DMS79 treated with DMSO at 0.1 percent for 48 hours (cell line): ENCODE measurements around the gene SOX8.

Experiments used
- DNase-seq: peaks from one replicate; lab custom pipeline; 2025; lab: John Stamatoyannopoulos, UW

SOX8 gene

DNA sequence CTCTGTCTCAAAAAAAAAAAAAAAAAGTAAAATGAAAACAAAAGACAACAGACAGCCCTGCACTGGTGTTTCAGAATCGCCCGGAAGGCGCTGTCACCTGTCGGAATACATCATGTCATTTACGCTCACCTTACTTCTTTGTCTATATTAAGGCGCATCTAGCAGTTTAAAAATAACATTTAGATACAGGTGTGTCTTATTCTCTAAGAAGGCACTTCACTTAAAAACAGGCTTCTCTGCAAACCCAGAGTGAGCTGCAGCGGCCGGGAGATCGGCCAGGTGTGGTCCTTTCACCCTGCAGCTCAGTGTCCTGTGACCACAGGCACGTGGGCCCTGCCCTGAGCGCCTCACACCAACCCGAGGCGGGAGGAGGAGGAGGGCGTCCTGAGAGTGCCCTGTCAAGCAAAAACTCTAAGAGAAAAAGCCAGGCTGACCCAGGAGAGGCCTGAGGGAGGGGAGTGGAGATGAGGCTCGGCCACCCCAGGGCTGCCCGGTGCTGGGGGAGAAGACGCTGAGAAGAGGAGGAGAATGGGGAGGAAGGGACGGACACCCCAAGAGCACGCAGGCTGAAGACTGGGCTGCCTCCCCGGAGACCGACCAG lies 7.5 kb upstream of the SOX8 start:
- DNase-seq = peak; percentile 20

DNA sequence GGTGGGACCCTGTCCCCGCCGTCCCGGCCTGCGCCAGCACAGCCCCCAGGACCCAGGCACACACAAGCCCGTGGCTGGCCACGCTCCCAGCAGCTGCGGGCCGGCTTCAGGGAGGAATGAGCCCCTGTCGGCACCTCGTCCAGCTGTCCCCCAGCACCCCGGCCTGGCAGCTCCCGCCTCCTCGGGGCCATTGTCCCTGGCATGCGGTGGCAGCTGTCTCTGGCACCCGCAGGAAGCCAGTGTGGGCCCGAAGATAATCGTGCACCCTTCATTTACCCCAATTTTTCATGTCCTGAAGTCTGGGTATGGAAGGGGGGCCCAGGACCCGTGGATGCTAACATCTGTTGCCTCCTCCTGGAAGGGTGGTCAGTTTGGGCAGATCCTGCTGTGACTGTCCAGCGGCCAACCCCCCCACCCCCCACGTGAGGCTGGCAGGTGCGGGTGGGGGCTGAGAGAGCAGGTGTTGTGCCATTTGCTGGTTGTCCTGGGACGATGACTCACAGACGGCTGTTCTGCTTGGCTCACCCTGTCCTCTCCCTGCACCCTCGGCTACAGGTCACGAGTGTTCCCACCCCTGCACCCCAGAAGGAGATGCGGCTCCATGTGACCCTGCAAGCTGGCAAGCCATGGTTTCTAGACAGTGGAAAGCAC lies 6.8 kb upstream of the SOX8 start:
- DNase-seq = no peak

DNA sequence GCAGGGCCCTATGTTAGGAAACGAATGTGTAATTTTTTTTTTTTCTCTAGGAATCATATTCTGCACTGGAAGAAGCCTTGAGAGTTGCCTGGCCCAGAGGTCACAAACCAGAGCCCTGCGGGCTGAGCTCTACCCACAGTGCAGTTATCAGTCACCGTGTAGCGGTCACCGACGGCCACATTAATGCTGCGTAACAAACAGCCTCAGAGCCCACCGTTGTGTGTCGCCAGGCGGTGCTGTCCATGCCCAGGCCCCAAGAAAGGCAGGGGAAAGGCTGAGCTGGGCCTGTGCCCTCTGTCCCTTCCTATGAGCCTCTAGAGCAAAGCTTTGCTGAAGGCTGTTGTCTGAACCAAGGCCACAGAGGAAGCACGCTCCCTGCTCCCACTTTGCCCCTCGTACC lies 6.3 kb upstream of the SOX8 start:
- DNase-seq = no peak

DNA sequence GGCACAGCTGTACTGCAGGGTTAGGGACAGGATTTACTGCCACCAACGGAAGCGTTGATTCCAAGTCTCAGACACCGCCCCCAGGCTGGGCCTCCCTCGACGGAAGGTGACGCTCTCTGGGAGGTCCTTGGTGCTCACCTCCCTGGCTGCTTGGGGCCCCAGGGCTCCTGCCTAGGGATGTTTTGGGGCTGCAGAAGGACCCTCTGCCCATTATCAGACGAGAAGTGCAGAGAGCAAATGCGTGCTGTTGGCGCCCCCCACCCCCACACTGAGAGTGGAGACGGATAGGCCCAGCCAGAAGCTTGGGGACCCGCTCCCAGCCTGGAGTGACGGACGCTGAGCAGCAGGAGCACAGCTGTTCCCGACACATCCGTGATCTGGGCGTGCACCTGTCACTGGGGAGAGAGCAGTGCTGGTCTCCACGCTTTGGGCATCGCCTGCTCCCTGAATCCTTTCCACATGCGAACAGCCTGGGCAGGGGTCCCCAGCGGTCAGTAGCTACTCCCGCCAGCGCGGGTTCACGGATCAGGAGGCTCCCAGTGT lies 5.1 kb upstream of the SOX8 start:
- DNase-seq = no peak

DNA sequence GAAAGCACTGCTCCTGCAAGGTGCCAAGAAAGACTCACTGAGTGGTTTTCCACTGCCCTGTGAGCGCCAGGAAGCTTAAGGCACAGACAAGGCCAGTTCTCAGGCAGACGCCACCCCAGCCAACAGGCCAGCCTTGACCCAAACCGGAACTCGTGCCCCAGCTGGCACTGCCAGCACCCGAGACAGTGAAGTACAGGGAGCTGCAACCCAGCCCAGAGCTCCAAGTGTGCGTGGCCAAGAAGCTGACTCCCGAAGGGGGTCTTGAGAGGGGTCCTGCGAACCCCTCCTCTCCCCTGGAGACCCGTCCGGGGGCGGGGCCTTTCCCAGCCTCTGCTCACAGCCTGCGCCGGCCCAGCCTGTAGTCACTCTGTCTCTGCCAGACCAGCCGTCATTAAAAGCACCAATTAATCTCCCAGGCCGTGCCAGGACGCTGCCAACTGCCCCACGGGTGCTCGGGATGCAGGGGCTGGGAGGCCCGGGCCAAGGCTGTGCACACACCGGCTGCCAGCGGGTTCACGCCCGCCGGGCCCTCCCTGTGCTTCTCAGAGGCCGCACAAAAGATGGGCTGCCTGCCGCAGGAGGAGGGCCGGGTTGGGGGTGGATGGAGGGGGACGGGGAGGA lies 4.4 kb upstream of the SOX8 start:
- no peak for DNase-seq

DNA sequence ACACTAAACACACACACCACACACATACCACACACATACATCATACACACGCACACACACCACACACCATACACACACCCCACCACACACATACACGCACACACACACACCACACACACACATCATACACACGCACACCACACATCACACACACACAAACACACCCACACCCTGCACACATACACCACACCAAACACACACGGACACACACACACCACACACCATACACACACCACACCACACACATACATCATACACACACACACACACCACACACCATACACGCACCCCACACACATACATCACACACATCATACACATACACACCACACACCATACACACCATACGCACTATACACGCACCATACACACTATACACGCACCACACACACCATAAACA lies 3.7 kb upstream of the SOX8 start:
- DNase-seq = no peak

DNA sequence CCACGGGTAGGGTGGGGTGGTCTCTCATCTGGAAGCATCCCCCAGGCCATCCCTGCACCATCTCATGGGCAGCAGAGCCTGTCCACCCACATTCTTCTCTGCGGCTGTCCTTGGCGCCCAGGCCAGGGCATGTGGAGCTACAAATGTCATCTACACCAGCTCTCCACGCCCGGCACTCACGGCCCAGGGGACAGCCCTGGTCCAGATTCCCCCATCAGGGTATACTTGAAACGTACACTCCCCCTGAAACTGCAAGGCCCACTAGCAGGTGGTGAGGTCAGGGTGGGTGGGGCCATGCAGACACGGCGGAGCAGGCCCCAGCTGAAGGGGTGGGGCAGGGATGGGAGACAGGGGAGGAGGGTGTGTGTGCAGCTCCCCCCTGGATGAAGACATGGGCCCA lies 3.2 kb upstream of the SOX8 start:
- no peak for DNase-seq

DNA sequence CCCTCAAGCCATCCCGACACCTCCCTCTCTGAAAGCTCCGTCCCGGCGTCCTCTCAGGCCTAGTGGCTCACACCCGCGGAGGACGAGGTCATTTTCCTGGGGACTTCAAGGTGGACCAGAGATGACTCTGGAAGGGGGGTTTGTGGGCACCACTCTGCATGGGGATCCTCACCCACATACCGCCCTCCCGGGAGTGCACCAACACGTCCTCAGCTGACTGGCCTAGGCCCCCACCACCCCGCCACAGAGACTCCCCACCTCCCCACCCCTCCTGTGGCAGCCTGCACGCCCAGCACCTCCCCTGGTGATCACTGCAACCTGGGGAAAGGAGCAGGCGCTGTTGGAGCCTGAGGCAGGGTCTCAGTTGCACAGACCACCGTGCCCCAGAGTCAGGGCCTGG lies 2.4 kb upstream of the SOX8 start:
- DNase-seq = no peak

DNA sequence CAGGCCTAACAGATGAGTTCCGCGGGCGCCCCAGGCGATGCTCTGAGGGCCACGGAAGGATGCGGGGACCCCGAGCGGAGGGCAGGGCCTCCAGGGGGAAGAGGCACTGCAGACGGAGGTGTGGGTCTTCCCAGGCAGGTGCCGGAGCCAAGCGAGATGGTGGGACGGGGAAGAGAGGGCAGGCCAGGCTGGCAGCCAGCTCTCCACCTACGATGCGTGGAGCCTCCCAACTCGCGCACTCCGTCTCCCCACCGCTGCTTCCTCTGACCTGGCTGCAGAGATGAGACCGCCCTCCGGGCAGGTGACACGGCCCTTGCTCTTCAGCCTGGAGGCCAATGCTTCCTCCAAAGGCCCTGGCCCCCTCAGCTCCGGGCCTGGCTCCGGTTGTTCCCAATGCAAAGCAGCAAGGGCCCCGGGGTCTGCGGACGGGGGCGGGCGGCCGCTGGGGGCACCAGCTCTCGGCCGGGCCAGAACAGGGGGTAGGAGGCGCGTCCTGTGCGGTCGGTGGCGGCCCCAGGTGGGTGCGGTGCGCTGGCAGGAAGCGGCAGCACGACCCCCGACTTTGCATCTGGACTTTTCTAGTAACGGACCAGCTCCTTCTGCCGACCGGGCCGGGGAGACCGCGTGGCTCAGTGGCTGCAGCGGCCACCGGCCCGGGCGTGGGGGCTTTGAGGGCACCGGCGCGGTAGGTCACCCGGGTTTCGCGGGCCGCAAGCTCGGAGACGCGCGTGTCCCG lies 1.5 kb upstream of the SOX8 start:
- no peak for DNase-seq

DNA sequence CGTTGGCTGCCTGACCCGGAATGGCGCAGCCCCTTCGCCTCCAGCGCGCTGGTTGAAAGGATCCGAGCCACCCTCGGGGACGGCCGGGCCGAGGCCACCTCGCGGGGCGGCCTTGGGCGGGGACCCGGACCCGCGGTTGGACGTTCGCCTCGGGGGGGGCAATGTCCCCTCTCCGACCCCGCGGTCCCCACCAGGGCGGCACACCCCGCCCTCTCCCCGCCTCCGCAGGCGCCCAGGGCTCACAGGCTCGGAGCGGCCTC lies 1.0 kb upstream of the SOX8 start:
- DNase-seq = no peak

DNA sequence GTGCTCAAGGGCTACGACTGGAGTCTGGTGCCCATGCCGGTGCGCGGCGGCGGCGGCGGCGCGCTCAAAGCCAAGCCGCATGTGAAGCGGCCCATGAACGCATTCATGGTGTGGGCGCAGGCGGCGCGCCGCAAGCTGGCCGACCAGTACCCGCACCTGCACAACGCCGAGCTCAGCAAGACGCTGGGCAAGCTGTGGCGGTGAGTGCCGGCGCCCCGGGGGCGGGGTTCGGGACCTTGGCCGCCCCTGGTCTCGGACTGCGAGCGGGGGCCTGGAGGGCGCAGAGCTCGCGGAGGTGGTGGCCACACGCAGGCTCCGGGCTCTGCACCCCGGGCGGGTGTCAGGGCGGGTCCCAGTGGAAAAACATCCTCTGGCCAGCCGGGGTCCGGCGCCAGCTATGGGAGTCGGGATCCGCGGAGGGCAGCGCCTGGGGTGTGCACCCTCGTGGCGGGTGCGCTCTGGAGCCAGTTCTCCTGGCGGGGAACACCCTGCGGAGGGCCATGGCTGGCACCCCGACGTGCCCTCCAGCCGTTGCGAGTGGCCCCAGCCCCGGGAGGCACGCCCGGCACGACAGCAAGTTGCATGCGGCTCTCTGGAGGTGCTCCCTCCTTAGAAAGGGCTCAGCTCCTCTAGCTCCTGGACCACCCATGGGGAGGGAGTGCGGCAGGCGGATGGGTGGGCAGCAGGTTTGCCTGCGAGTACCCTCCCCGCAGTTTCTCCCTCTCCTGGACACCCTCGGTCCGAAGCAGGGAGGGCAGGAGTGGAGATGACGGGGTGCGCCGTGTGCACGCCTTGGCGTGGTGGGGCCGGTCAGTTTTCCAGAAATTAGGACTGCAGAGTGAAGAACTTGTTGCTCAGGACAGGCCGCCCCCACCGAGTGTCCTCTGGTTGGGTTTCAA lies 824 bp downstream of the SOX8 start:
- no peak for DNase-seq

DNA sequence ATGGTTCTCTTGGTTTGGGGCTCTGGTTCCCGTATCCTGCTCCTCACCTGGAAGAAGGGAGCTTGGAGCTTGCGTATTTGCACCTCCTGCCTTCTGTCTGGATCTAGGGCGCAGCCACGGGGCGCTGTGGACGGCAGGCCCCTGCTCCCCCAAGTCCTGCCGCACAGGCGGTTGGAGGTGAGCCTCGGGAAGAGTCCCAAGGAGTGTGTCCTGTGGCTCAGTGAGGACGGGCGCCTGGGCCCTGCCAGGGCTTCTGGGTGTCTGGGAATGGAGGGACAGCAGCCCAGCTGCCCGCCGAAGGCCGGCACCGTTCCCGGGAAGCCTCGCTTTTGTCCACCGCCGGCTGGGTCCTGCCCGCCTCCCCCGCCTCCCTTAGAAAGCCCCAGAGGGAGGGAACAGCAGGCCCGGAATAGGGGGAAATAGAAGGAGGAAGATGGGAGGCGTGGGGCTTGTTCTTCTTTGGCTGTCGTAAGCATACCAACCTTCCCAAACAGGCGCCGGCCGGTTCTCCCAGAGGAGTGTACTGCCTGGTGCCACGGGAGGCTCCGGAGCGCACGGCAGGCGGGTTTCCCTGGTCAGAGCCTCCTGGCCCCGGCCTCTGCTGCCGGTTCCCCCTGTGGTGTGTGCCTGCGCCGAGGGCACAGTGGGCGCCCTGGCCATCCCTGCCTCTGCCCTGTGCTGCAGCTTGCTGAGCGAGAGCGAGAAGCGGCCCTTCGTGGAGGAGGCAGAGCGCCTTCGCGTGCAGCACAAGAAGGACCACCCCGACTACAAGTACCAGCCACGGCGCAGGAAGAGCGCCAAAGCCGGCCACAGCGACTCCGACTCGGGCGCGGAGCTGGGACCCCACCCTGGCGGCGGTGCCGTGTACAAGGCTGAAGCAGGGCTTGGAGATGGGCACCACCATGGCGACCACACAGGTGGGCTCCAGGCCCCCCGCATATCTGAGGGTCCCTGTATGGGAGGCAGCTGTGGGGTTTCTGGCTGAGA lies 1.8 kb downstream of the SOX8 start:
- DNase-seq = no peak

DNA sequence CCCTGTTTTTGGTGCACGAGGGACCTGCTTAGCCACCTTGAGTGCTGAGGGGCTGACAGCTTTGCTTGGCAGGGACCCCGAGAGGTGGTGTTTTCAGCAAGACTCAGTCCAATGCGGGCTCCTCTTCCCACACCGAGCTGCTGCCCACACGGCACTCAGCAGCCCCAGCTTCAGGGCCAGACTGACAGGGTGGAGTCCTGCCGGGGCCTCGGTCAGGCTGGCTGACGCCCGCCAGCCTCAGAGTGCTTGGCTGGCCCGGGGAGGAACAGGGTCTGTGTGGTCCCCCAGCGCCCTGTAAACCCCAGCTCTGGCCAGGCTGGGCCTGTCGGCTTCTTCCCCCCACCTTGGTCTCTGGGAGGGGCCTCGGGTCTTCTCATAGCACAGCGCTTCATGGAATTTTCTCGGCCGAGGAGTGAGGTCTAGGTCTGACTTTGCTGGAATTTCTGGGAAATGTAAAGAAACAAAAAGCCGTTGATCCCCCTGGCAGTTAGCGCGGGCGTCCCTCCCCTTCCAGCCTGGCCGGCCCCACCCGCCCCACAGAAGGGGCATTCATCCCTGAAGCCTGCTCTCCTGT lies 2.6 kb downstream of the SOX8 start:
- no peak for DNase-seq

DNA sequence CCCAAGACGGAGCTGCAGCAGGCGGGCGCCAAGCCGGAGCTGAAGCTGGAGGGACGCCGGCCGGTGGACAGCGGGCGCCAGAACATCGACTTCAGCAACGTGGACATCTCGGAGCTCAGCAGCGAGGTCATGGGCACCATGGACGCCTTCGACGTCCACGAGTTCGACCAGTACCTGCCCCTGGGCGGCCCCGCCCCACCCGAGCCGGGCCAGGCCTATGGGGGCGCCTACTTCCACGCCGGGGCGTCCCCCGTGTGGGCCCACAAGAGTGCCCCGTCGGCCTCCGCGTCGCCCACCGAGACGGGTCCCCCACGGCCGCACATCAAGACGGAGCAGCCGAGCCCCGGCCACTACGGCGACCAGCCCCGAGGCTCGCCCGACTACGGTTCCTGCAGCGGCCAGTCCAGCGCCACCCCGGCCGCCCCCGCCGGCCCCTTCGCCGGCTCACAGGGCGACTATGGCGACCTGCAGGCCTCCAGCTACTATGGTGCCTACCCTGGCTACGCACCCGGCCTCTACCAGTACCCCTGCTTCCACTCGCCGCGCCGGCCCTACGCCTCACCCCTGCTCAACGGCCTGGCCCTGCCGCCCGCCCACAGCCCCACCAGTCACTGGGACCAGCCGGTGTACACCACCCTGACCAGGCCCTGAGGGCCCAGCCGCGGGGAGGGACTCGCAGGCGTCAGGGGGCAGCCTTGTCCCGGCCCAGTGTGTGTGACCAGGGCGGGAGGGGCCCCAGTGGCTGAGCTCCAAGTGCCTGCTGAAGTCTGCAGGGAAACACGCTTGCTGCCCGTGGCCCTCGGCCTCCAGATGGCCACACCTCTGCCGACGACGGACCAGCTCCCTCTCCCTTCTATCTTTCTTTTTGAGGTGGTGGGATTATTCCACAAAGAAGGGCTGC lies 3.4 kb downstream of the SOX8 start:
- DNase-seq = no peak

DNA sequence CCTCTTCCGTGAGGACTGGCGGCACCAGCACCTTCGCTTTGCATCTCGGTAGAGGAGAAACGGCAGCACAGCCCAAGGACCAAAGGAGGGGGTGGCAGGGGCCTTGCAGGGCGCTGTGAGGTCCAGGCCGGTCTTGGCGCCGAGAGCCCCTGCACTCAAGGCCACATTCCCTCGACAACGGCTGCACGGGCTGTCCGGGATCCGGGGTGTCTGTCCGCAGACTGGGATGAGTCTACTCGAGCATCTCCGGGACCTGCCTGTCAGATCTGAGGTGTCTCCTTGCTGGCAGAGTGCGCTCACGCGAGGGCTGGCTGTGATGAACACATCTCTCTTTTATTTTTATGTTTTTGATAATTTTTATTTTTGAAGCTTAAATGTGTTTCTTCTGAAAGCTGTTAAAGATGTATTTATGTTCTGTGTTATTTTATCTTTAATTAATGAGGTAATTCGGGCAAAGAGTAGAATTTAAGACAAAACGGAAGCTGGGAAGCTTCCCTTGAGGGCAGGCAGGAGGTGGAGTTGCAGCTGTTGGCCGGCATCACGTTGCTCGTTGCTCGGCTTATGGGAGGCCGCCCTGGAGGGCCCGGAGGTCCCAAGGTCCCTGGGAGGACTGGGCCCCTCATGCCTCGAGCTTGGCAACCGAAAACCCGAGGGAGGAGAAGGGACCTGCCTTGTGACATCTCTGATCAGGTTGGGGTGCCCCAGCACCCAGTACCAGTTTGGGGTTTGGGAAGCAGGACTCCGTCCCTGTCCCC lies 4.3 kb downstream of the SOX8 start:
- no peak for DNase-seq

DNA sequence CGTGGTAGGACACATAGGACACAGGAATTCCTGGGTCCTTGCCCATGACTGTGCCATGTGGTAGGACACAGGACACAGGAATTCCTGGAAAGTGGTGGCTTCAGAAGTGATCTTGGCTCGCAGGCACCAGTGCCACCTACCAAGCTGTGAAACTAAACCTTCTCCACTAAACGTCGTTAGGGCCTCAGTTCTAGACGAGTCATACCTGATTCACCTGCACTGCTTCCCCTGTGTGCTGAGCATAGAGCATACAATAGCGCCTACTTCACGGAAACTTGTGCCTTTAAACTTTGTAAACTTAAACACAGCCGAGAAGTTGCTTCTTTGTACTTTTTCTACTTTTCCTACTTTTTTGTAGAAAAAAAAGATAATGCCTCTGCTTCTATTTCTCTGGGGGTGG lies 4.8 kb downstream of the SOX8 start:
- no peak for DNase-seq

DNA sequence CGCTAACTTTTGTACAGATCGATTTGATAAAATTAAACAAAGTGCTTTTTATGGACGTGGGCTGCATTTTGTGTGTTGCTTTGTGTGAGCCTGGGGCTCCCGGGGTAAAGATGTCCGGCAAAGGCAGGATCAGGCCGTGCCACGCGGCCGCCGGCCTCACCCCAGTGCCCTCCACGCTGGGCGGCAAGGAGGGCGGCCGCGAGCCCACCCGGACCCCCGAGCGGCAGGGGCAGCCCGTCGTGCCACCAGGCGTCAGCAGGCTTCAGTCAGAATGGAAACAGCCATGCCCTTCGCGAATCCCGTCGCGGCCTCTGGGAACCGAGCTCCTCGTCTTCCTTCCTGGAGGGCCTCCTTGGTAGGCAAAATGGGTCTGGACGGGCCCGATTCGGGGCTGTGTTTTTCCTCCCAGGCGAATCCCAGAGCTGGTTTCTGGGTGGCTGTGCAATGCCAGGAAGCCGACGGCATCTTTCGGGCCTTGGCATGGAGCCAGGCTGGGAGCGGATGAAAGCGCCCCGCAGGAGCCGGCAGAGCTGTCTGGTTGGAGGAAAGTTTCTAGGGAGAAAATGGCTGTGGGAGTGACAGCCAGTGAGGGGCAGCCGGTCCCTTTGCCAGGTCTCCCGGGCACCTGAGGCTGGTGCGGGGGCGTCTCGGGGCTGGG lies 5.5 kb downstream of the SOX8 start:
- DNase-seq = no peak

DNA sequence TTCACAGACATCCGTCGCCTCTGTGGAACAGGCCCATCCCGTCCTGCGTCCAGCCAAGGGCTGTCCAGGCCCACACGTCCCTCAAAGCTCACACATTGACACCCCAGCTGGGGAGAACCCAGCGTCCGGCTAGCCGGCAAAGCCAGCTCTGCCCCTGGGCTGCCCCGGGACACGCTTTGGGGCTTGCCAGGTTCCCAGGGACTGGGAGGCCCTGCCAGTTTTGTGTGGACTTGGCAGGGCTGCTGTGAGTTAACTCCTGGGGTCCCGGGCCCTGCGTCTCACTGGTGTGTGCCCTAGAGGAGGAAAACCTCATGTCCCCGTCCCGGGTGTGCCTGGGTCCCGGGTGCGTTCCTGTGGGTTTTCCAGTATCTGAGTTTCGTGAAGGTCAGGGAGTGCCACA lies 6.3 kb downstream of the SOX8 start:
- DNase-seq = no peak
